A673 (cell line): Measurements from ENCODE around the gene ARSI. TPM values are rescaled to one million over a fixed set of nuclear protein-coding genes. Genes with fewer than 3 reads are reported as not detected.

ENCODE experiments used
- BruUV-seq: library from RNA; stranded (reverse); fragments of 400-500 nt; replicated peaks from 2 replicates; lab custom pipeline; 2021; lab: Mats Ljungman, UMichigan
- CTCF ChIA-PET: fragments of 300-600 bp; sonication (Branson Sonifier 250); formaldehyde crosslinking; loops from one replicate; lab custom pipeline; 2022; ENCODE audit warnings: antibody characterized with exemption; lab: Charles Lee
- POLR2A ChIA-PET: fragments of 300-600 bp; sonication (Branson Sonifier 250); formaldehyde crosslinking; loops from one replicate; lab custom pipeline; 2022; ENCODE audit warnings: antibody characterized with exemption; ENCODE audit not compliant: low non-redundant PET; lab: Charles Lee
- DNase-seq: peaks from one replicate; pipeline ENCODE4 v3.0.0-alpha.2; 2015; ENCODE audit warnings: low spot score
- H3K27ac ChIP-seq: fragments of 200-600 bp; sonication (generic); 2 replicates; pipeline ENCODE4 v1.5.1; 2016; ENCODE audit warnings: mixed run types, low read depth, mild to moderate bottlenecking, mixed read lengths, antibody characterized with exemption, low read length; ENCODE audit not compliant: poor library complexity, severe bottlenecking
- H3K27me3 ChIP-seq: fragments of 200-600 bp; sonication (generic); replicated peaks from 2 replicates; pipeline ENCODE4 v1.6.1; 2017; ENCODE audit warnings: mixed run types, low read depth, mild to moderate bottlenecking, mixed read lengths, antibody characterized with exemption, low read length; ENCODE audit not compliant: insufficient read depth, poor library complexity
- H3K36me3 ChIP-seq: fragments of 200-600 bp; sonication (generic); 2 replicates; pipeline ENCODE4 v1.6.1; 2016; ENCODE audit warnings: mixed run types, mild to moderate bottlenecking, mixed read lengths, antibody characterized with exemption, low read length; ENCODE audit not compliant: insufficient read depth, poor library complexity, severe bottlenecking
- H3K4me1 ChIP-seq: fragments of 200-600 bp; sonication (generic); 2 replicates; pipeline ENCODE4 v1.6.1; 2017; ENCODE audit warnings: mixed run types, mild to moderate bottlenecking, mixed read lengths, antibody characterized with exemption, low read length; ENCODE audit not compliant: insufficient read depth, poor library complexity, severe bottlenecking
- H3K4me3 ChIP-seq: fragments of 200-600 bp; sonication (generic); 2 replicates; pipeline ENCODE4 v1.5.1; 2016; ENCODE audit warnings: low read depth, mixed run types, mild to moderate bottlenecking, mixed read lengths, low read length; ENCODE audit not compliant: poor library complexity, severe bottlenecking
- H3K9me3 ChIP-seq: fragments of 200-600 bp; sonication (generic); 2 replicates; pipeline ENCODE4 v1.6.1; 2016; ENCODE audit warnings: mixed run types, low read depth, mild to moderate bottlenecking, mixed read lengths, antibody characterized with exemption, low read length; ENCODE audit not compliant: poor library complexity, severe bottlenecking
- EZH2 ChIP-seq: fragments of 200-600 bp; sonication (generic); IDR thresholded peaks from 2 replicates; pipeline ENCODE4 v1.6.1; 2017; ENCODE audit warnings: borderline replicate concordance, low read depth, mild to moderate bottlenecking, mixed read lengths, antibody characterized with exemption, low read length; ENCODE audit not compliant: poor library complexity, severe bottlenecking
- intact Hi-C: fragments of 100-400 bp; cut with micrococcal nuclease; formaldehyde crosslinking; loops from one replicate; pipeline ENCODE4 v1.10.0; 2022; ENCODE audit not compliant: unreplicated experiment
- total RNA-seq: library from RNA; stranded (reverse); gene quantifications from 2 replicates; pipeline ENCODE4 v1.2.3, GENCODE V29; 2021
- TF ChIP-seq, protein P1 (sequence below): fragments of 300-800, 200-600 bp; sonication (generic); conservative IDR thresholded peaks from 2 replicates; pipeline ENCODE4 v1.5.1; 2017; ENCODE audit warnings: low read depth, mild to moderate bottlenecking, antibody characterized with exemption, low read length, moderate library complexity, mixed read lengths

Gene ARSI
- total RNA-seq, 1 experiment from 2014 or later = 0.30 TPM

DNA sequence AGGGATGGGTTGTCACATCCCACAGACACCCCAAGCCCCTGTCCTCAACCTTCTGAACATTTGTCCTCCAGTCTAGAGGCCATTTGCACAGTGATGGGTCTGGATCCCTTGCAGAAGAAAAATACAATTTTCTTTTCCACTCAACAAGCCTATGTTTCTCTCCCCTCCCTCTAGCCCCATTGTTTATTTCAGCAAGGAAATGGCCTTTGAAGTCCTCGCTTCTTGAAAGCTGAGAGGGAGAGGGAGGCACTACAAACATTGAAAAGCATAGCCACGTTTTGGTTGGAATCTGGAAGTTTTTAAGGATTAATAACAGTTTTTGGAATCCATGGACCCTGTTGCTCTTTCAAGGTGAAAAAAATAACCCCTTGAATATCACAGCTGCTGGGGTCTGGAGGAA lies 24.0 kb upstream of the ARSI start:
- intact Hi-C loops = no loop called here
- DNase-seq = no peak
- no peaks in the 10 kb centered on the region for H3K36me3 ChIP-seq

DNA sequence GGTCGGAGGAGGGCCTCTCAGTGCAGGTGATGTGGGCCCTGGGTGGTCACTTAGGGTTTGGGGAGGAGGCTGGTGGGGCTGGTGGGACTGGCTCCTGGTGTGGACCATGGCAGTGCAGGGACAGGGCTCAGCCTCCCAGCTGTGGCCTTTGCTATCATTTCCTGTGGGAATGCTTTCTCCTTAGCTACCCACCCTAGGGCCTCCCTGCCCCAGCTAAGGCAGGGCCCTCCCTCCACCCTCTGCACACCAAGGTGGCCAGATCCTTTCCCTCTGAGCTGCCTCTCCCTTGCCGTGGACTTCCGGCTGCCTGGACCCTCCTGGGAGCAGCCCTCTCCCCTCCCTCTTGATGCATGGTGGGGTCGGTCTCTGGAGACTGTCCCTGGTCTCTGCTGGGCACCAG lies 22.7 kb upstream of the ARSI start:
- no peak overlapping the region for H3K4me3 ChIP-seq
- ChIA-PET CTCF (no interaction called here), POLR2A (no interaction called here)
- no peaks in the 10 kb centered on the region for H3K9me3 ChIP-seq
- no peak for DNase-seq
- no peak overlapping the region for H3K27ac ChIP-seq
- BruUV-seq = no TSS peak
- no peaks in the 10 kb centered on the region for H3K4me1 ChIP-seq
- intact Hi-C loops = no loop called here
- TF ChIP-seq, protein P1, sequence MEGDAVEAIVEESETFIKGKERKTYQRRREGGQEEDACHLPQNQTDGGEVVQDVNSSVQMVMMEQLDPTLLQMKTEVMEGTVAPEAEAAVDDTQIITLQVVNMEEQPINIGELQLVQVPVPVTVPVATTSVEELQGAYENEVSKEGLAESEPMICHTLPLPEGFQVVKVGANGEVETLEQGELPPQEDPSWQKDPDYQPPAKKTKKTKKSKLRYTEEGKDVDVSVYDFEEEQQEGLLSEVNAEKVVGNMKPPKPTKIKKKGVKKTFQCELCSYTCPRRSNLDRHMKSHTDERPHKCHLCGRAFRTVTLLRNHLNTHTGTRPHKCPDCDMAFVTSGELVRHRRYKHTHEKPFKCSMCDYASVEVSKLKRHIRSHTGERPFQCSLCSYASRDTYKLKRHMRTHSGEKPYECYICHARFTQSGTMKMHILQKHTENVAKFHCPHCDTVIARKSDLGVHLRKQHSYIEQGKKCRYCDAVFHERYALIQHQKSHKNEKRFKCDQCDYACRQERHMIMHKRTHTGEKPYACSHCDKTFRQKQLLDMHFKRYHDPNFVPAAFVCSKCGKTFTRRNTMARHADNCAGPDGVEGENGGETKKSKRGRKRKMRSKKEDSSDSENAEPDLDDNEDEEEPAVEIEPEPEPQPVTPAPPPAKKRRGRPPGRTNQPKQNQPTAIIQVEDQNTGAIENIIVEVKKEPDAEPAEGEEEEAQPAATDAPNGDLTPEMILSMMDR = no peak
- no peak for TF ChIP-seq EZH2
- H3K27me3 ChIP-seq = no peaks in the 10 kb centered on the region
- no peaks in the 10 kb centered on the region for H3K36me3 ChIP-seq

More for the DNA sequence above, 24.0 kb upstream of the ARSI start:
- ChIA-PET POLR2A (no interaction called here), CTCF (no interaction called here)
- Histone ChIP-seq H3K4me1 (no peaks in the 10 kb centered on the region), H3K9me3 (no peaks in the 10 kb centered on the region), H3K4me3 (no peak overlapping the region), H3K27ac (no peak overlapping the region), H3K27me3 (no peaks in the 10 kb centered on the region)
- TF ChIP-seq, protein P1 = no peak
- no peak for TF ChIP-seq EZH2
- BruUV-seq = no TSS peak

DNA sequence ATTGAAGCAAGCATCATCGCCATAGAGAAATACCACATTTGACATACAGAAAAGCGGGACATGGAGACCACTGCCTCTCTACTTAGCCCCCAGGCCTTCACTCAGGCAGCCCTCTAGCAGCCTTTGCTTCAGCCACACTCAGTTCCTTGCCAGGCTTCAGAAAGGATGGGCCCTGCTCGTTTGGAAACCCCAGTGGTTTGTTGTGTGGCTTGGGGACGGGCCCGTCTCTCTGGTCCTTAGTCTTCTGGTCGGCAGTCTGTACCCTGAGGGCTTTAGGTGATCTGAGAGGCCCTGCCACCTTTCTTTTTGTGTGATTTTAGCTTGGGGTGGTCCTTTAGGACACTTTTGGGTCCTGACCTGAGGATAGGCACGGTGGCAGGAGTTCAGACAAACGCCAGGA lies 21.1 kb upstream of the ARSI start:
- Histone ChIP-seq H3K27me3 (no peaks in the 10 kb centered on the region), H3K36me3 (no peaks in the 10 kb centered on the region), H3K9me3 (no peaks in the 10 kb centered on the region), H3K4me1 (no peaks in the 10 kb centered on the region), H3K4me3 (no peak overlapping the region), H3K27ac (no peak overlapping the region)
- ChIA-PET CTCF (no interaction called here), POLR2A (no interaction called here)
- TF ChIP-seq, protein P1 = no peak
- no peak for TF ChIP-seq EZH2
- intact Hi-C loops = no loop called here
- BruUV-seq = no TSS peak
- no peak for DNase-seq
